Osteoblast (primary cell): ENCODE results near the gene IL18BP. TPM values are rescaled to one million over a fixed set of nuclear protein-coding genes. Genes with fewer than 3 reads are reported as not detected.

ENCODE experiments used
- DNase-seq: peaks from one replicate; pipeline ENCODE4 v3.0.0; 2011; ENCODE audit warnings: low spot score, mixed read lengths; ENCODE audit not compliant: insufficient read length; ENCODE audit errors: missing footprints
- H2AFZ ChIP-seq: 2 replicates; pipeline ENCODE4 v1.6.0; 2011; ENCODE audit warnings: mild to moderate bottlenecking, low read length
- H3K27ac ChIP-seq: 2 replicates; pipeline ENCODE4 v1.5.1; 2011; ENCODE audit warnings: mild to moderate bottlenecking, low read depth, low read length, moderate library complexity
- H3K27me3 ChIP-seq: 2 replicates; pipeline ENCODE4 v1.6.0; 2012; ENCODE audit warnings: mild to moderate bottlenecking, control low read depth, inconsistent platforms, low read length, moderate library complexity; ENCODE audit not compliant: insufficient read depth
- H3K36me3 ChIP-seq: 2 replicates; pipeline ENCODE4 v1.5.1; 2011; ENCODE audit warnings: mild to moderate bottlenecking, low read length, control low read depth, moderate library complexity; ENCODE audit not compliant: insufficient read depth
- H3K4me1 ChIP-seq: 2 replicates; pipeline ENCODE4 v1.5.1; 2011; ENCODE audit warnings: mild to moderate bottlenecking, low read length, control low read depth, moderate library complexity; ENCODE audit not compliant: insufficient read depth
- H3K4me2 ChIP-seq: 2 replicates; pipeline ENCODE4 v1.6.0; 2011; ENCODE audit warnings: mild to moderate bottlenecking, low read length; ENCODE audit not compliant: insufficient read depth
- H3K4me3 ChIP-seq: fragments of 200-600 bp; sonication (generic); 3 replicates; pipeline ENCODE4 v1.5.1; 2012; ENCODE audit warnings: mild to moderate bottlenecking, low read length, inconsistent platforms; ENCODE audit not compliant: insufficient read depth
- H3K79me2 ChIP-seq: 2 replicates; pipeline ENCODE4 v1.6.0; 2012; ENCODE audit warnings: mild to moderate bottlenecking, low read length, control low read depth, inconsistent platforms; ENCODE audit not compliant: insufficient read depth
- H3K9me3 ChIP-seq: 2 replicates; pipeline ENCODE4 v1.5.1; 2011; ENCODE audit warnings: low read depth, low read length, control low read depth
- H4K20me1 ChIP-seq: 2 replicates; pipeline ENCODE4 v1.6.0; 2012; ENCODE audit warnings: mild to moderate bottlenecking, low read length, control low read depth; ENCODE audit not compliant: insufficient read depth
- CTCF ChIP-seq: IDR thresholded peaks from 2 replicates; pipeline ENCODE4 v1.5.1; 2011; ENCODE audit warnings: mild to moderate bottlenecking, low read depth, low read length, moderate library complexity; ENCODE audit errors: extremely low read depth
- small RNA-seq: library from RNA; depleted of rRNA; stranded (forward); fragments of <200 nt; gene quantifications from one replicate; pipeline ENCODE3, GENCODE V24; 2012
- total RNA-seq: library from RNA; depleted of rRNA; stranded (reverse); fragments of >200 nt; gene quantifications from 2 replicates; pipeline ENCODE4 v1.2.3, GENCODE V29; 2012

The IL18BP gene
- total RNA-seq, 1 donor, result 4.0 TPM

DNA sequence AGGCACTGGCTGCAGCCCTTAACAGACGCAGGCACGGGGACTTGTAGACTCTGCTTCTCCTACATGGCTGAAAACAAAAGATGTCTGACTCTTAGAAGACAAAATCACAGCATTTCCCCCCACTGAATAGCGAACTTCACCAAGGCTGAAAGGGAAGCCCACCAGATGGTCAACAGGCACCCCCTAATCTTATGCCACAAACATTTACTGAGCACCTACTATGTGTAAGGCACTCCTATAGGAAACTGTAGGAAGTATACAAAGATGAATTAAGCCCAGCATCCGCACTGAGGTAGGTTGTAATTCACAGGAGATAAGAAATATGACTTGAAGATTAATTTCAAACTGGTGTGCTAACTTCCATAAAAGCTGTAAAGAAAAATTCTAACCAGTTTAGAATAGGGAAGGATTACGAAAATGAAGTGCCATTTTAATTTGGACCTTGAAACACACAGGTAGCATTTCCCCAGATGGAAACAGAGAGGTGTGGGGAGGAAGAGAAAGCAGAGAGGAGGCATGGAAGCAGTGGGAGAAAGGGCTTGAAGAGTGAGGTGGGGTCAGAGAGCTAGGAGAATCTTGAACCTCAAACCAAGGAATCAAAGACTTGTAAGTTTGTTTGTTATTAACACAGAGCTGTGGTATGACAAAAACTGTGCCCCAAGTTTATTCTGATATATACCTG is 43.5 kb downstream of the IL18BP start:
- no peak for TF ChIP-seq CTCF
- peaks cover 45% of the 10 kb centered on the region for H3K4me1 ChIP-seq
- peak overlapping the region; percentile 97 for H3K4me2 ChIP-seq
- DNase-seq, result no peak
- peaks cover 73% of the 10 kb centered on the region for H3K79me2 ChIP-seq
- H3K36me3 ChIP-seq, result no peaks in the 10 kb centered on the region
- no peaks in the 10 kb centered on the region for H3K9me3 ChIP-seq
- H3K27ac ChIP-seq, result peak overlapping the region; percentile 97
- H2AFZ ChIP-seq, result peak overlapping the region; percentile 99
- H4K20me1 ChIP-seq, result peaks cover 11% of the 10 kb centered on the region
- H3K27me3 ChIP-seq, result no peaks in the 10 kb centered on the region
- peak overlapping the region; percentile 84 for H3K4me3 ChIP-seq

GRCh38 chr11:72045849-72046248 is 47.1 kb downstream of the IL18BP start:
- H3K36me3 ChIP-seq, result no peaks in the 10 kb centered on the region
- H4K20me1 ChIP-seq, result no peaks in the 10 kb centered on the region
- H3K4me2 ChIP-seq, result no peak overlapping the region
- H3K4me3 ChIP-seq, result no peak overlapping the region
- H2AFZ ChIP-seq, result no peak overlapping the region
- peaks cover 17% of the 10 kb centered on the region for H3K4me1 ChIP-seq
- no peak for DNase-seq
- no peaks in the 10 kb centered on the region for H3K9me3 ChIP-seq
- no peak for TF ChIP-seq CTCF
- peaks cover 60% of the 10 kb centered on the region for H3K79me2 ChIP-seq
- H3K27ac ChIP-seq, result no peak overlapping the region
- no peaks in the 10 kb centered on the region for H3K27me3 ChIP-seq

DNA sequence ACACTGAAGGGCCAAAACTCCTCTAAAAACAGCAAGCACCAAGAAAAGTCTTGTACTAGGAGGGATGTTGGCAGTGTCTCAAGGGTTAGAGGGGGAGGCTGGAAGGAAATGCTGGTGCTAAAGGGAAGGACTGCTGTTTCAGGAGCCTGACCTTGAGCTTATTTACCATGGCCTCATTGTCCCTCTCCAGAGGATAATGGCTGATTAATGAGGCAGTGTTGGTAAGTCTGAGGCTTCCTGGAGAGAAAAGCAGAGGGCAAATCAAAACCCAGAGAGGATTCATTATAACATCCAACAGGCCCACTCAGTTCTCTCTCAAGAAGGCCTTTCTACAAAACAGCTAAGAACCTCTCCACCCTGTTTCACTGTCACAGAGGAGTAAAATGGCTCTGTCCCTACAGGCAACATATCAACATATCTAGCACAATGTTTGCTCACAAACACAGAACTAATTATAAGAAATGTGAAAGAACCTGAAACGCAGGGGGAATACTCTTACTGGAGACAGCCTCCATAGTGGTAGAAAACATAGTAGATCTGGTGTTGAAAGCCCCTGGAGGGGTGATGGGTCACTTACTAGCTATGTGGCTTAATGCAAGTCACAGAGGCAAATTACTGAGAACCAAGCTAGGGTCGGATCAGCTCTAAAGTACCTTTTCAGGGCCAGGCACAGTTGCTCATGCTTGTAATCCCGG is 50.2 kb downstream of the IL18BP start:
- Histone ChIP-seq H2AFZ (no peak overlapping the region), H3K9me3 (no peaks in the 10 kb centered on the region), H4K20me1 (no peaks in the 10 kb centered on the region), H3K4me1 (no peaks in the 10 kb centered on the region), H3K4me2 (no peak overlapping the region), H3K36me3 (peaks cover 3% of the 10 kb centered on the region), H3K27ac (peak overlapping the region; percentile 8), H3K79me2 (peaks cover 63% of the 10 kb centered on the region), H3K4me3 (no peak overlapping the region), H3K27me3 (no peaks in the 10 kb centered on the region)
- TF ChIP-seq CTCF, result no peak
- DNase-seq, result no peak

Small RNA genes within 50 kb of the gene (small RNA-seq; reads per million reads assigned to genes)
- not detected for gene RNU6-72P

Other genes with a start within 250 kb of the IL18BP start
- gene DEFB108B, start 165.7 kb upstream of the IL18BP start, total RNA-seq, result not detected in 2 replicates
- not detected in 2 replicates for gene DEFB131B, start 120.5 kb upstream of the IL18BP start, total RNA-seq
- 8.8 and 9.4 TPM in 2 replicates for gene XNDC1N, start 70.3 kb upstream of the IL18BP start, total RNA-seq
- 32.1 and 32.2 TPM in 2 replicates for gene RNF121, start 69.9 kb upstream of the IL18BP start, total RNA-seq
- 176 and 182 TPM in 2 replicates for gene NUMA1, start 81.6 kb downstream of the IL18BP start, total RNA-seq
- gene LRRC51, start 81.9 kb downstream of the IL18BP start, total RNA-seq, result 5.1 and 6.2 TPM in 2 replicates
- gene LAMTOR1, start 104.4 kb downstream of the IL18BP start, total RNA-seq, result 131 and 138 TPM in 2 replicates
- not detected in 2 replicates for gene TOMT, start 107.0 kb downstream of the IL18BP start, total RNA-seq
- 21.7 and 23.0 TPM in 2 replicates for gene ANAPC15, start 113.8 kb downstream of the IL18BP start, total RNA-seq
- gene FOLR3, start 136.8 kb downstream of the IL18BP start, total RNA-seq, result 0.88 and 1.1 TPM in 2 replicates
- under 0.01 and 0.36 TPM in 2 replicates for gene FOLR1, start 193.2 kb downstream of the IL18BP start, total RNA-seq
- not detected in 2 replicates for gene FOLR2, start 217.9 kb downstream of the IL18BP start, total RNA-seq
- gene INPPL1, start 225.9 kb downstream of the IL18BP start, total RNA-seq, result 86.5 and 92.2 TPM in 2 replicates
- gene PHOX2A, start 245.3 kb downstream of the IL18BP start, total RNA-seq, result not detected in 2 replicates